IMR-90 (cell line): ENCODE measurements around the gene MAVS. TPM values are rescaled to one million over a fixed set of nuclear protein-coding genes. Genes with fewer than 3 reads are reported as not detected.
A peak's percentile ranks its signal among the peaks of the same experiment; 100 is the strongest.

ENCODE experiments used
- ATAC-seq: fragments of 200-7000 bp; cut with Tn5 transposase; 2 replicates; pipeline ENCODE4 v1.9.1; 2020; ENCODE audit warnings: low read depth, mild to moderate bottlenecking, moderate library complexity
- BruUV-seq: library from RNA; stranded (reverse); fragments of 400-500 nt; replicated peaks from 2 replicates; lab custom pipeline; 2021; lab: Mats Ljungman, UMichigan
- CTCF ChIA-PET: fragments of 300-600 bp; formaldehyde crosslinking; extraction: SDS; loops from one replicate; lab custom pipeline; 2021; ENCODE audit warnings: antibody characterized with exemption; lab: Yijun Ruan, JAX
- POLR2A ChIA-PET: fragments of 300-600 bp; sonication (Branson Sonifier 250); formaldehyde crosslinking; loops from one replicate; lab custom pipeline; 2022; ENCODE audit warnings: antibody characterized with exemption; ENCODE audit not compliant: unreplicated experiment; lab: Charles Lee
- DNase-seq: peaks from one replicate; pipeline ENCODE4 v3.0.0; 2013
- H2AFZ ChIP-seq: replicated peaks from 2 replicates; pipeline ENCODE3; 2013; ENCODE audit warnings: low read length, mild to moderate bottlenecking; ENCODE audit not compliant: poor library complexity
- H2AK5ac ChIP-seq: 2 replicates; pipeline ENCODE4 v1.6.1; 2013; ENCODE audit warnings: low read depth, low read length, inconsistent platforms
- H2AK9ac ChIP-seq: replicated peaks from 2 replicates; pipeline ENCODE3; 2013; ENCODE audit warnings: mild to moderate bottlenecking, low read depth, low read length, moderate library complexity; ENCODE audit not compliant: poor library complexity
- H2BK120ac ChIP-seq: 2 replicates; pipeline ENCODE4 v1.6.1; 2013; ENCODE audit warnings: low read depth, low read length, inconsistent platforms
- H2BK15ac ChIP-seq: 3 replicates; pipeline ENCODE4 v1.6.1; 2013; ENCODE audit warnings: low read depth, low read length, inconsistent platforms
- H2BK20ac ChIP-seq: 2 replicates; pipeline ENCODE4 v1.6.1; 2013; ENCODE audit warnings: low read depth, mild to moderate bottlenecking, inconsistent platforms, low read length, moderate library complexity
- H2BK5ac ChIP-seq: 2 replicates; pipeline ENCODE4 v1.6.1; 2013; ENCODE audit warnings: mild to moderate bottlenecking, low read depth, low read length, inconsistent platforms; ENCODE audit not compliant: poor library complexity, severe bottlenecking
- H3K14ac ChIP-seq: replicated peaks from 2 replicates; pipeline ENCODE4 v1.6.1; 2013; ENCODE audit warnings: low read depth, low read length, inconsistent platforms
- H3K18ac ChIP-seq: 2 replicates; pipeline ENCODE4 v1.6.1; 2013; ENCODE audit warnings: low read depth, low read length, control low read depth
- H3K23ac ChIP-seq: 2 replicates; pipeline ENCODE4 v1.6.1; 2013; ENCODE audit warnings: low read depth, low read length, inconsistent platforms
- H3K27ac ChIP-seq: 2 replicates; pipeline ENCODE4 v1.5.1; 2013; ENCODE audit warnings: mild to moderate bottlenecking, control low read depth, low read length; ENCODE audit not compliant: insufficient read depth
- H3K27me3 ChIP-seq: 2 replicates; pipeline ENCODE4 v1.6.1; 2013; ENCODE audit warnings: low read length; ENCODE audit not compliant: control insufficient read depth, insufficient read depth
- H3K36me3 ChIP-seq: 2 replicates; pipeline ENCODE4 v1.6.1; 2013; ENCODE audit warnings: low read length, mixed read lengths; ENCODE audit not compliant: control insufficient read depth, insufficient read depth
- H3K4ac ChIP-seq: 2 replicates; pipeline ENCODE4 v1.6.1; 2013; ENCODE audit warnings: low read depth, low read length, inconsistent platforms
- H3K4me1 ChIP-seq: 2 replicates; pipeline ENCODE4 v1.6.1; 2013; ENCODE audit warnings: low read length, mixed read lengths; ENCODE audit not compliant: control insufficient read depth, insufficient read depth
- H3K4me2 ChIP-seq: 2 replicates; pipeline ENCODE4 v1.6.1; 2013; ENCODE audit warnings: low read depth, mild to moderate bottlenecking, control low read depth, low read length, moderate library complexity
- H3K4me3 ChIP-seq: 2 replicates; pipeline ENCODE4 v1.5.1; 2013; ENCODE audit warnings: low read depth, mild to moderate bottlenecking, control low read depth, low read length, moderate library complexity; ENCODE audit not compliant: insufficient read depth
- H3K56ac ChIP-seq: 2 replicates; pipeline ENCODE4 v1.6.1; 2013; ENCODE audit warnings: low read length, inconsistent platforms; ENCODE audit not compliant: insufficient read depth; ENCODE audit errors: extremely low read depth
- H3K79me1 ChIP-seq, 2 experiments: 2 replicates each; pipeline ENCODE4 v1.6.1; 2013; ENCODE audit warnings: low read length in 2 of 2, inconsistent platforms in 1 of 2, low read depth in 1 of 2
- H3K9ac ChIP-seq: 2 replicates; pipeline ENCODE4 v1.6.1; 2013; ENCODE audit warnings: low read depth, low read length, control low read depth
- H3K9me1 ChIP-seq: 2 replicates; pipeline ENCODE4 v1.6.1; 2013; ENCODE audit warnings: low read length, inconsistent platforms; ENCODE audit not compliant: insufficient read depth
- H3K9me3 ChIP-seq: 2 replicates; pipeline ENCODE4 v1.6.1; 2013; ENCODE audit warnings: low read length; ENCODE audit not compliant: control insufficient read depth, insufficient read depth
- H4K20me1 ChIP-seq: 2 replicates; pipeline ENCODE4 v1.6.1; 2013; ENCODE audit warnings: low read length, inconsistent platforms; ENCODE audit not compliant: insufficient read depth
- H4K5ac ChIP-seq: 2 replicates; pipeline ENCODE4 v1.6.1; 2013; ENCODE audit warnings: mild to moderate bottlenecking, low read depth, low read length, control low read depth
- H4K8ac ChIP-seq, 2 experiments: 2 replicates each; pipeline ENCODE4 v1.6.1; 2013; ENCODE audit warnings: low read depth in 2 of 2, low read length in 2 of 2, control low read depth in 1 of 2, inconsistent platforms in 1 of 2
- H4K91ac ChIP-seq: 2 replicates; pipeline ENCODE4 v1.6.1; 2013; ENCODE audit warnings: low read depth, low read length, inconsistent platforms; ENCODE audit not compliant: insufficient read depth
- BHLHE40 ChIP-seq: fragments of 150-350 bp; IDR thresholded peaks from 2 replicates; pipeline ENCODE4 v1.6.1; 2016; ENCODE audit warnings: mild to moderate bottlenecking, low read depth, low read length
- CEBPB ChIP-seq: IDR thresholded peaks from 2 replicates; pipeline ENCODE4 v1.6.1; 2012; ENCODE audit warnings: low read depth, low read length, improper control_type of control experiment
- CHD1 ChIP-seq: IDR thresholded peaks from 2 replicates; pipeline ENCODE4 v1.6.1; 2012; ENCODE audit warnings: low read depth, low read length, improper control_type of control experiment
- CTCF ChIP-seq: conservative IDR thresholded peaks from 2 replicates; pipeline ENCODE4 v1.5.1; 2012; ENCODE audit warnings: mild to moderate bottlenecking, low read depth, low read length, improper control_type of control experiment
- ELK1 ChIP-seq: fragments of 150-350 bp; IDR thresholded peaks from 2 replicates; pipeline ENCODE4 v1.6.1; 2016; ENCODE audit warnings: low read depth, mild to moderate bottlenecking, low read length, moderate library complexity, borderline replicate concordance
- FOS ChIP-seq: fragments of 150-350 bp; IDR thresholded peaks from 2 replicates; pipeline ENCODE4 v1.6.1; 2016; ENCODE audit warnings: low read depth, low read length
- MAFK ChIP-seq: IDR thresholded peaks from 2 replicates; pipeline ENCODE4 v1.6.1; 2012; ENCODE audit warnings: low read depth, low read length, improper control_type of control experiment
- MAZ ChIP-seq: IDR thresholded peaks from 2 replicates; pipeline ENCODE4 v1.6.1; 2012; ENCODE audit warnings: low read depth, mild to moderate bottlenecking, low read length, improper control_type of control experiment, moderate library complexity, borderline replicate concordance
- NFE2L2 ChIP-seq: fragments of 150-350 bp; IDR thresholded peaks from 2 replicates; pipeline ENCODE4 v1.6.1; 2016; ENCODE audit warnings: low read depth, mild to moderate bottlenecking, low read length
- RAD21 ChIP-seq: IDR thresholded peaks from 2 replicates; pipeline ENCODE4 v1.6.1; 2012; ENCODE audit warnings: low read length, improper control_type of control experiment
- RCOR1 ChIP-seq: IDR thresholded peaks from 2 replicates; pipeline ENCODE4 v1.6.1; 2012; ENCODE audit warnings: mild to moderate bottlenecking, low read length, improper control_type of control experiment; ENCODE audit not compliant: insufficient replicate concordance
- RFX5 ChIP-seq: IDR thresholded peaks from 2 replicates; pipeline ENCODE4 v1.8.0; 2012; ENCODE audit warnings: low read depth, mild to moderate bottlenecking, low read length, moderate library complexity
- USF2 ChIP-seq: fragments of 150-350 bp; IDR thresholded peaks from 2 replicates; pipeline ENCODE4 v1.6.1; 2017; ENCODE audit warnings: mild to moderate bottlenecking, antibody characterized with exemption, low read length, low read depth
- WGBS, 2 experiments: methylation state at CpG; one replicate each; pipeline versions ENCODE4 v1.1.5 to v1.1.7; 2013; ENCODE audit warnings: missing lambda C conversion rate in 2 of 2; ENCODE audit not compliant: insufficient read length in 1 of 2; ENCODE audit errors: extremely low coverage in 2 of 2; 5-methylcytosine and 5-hydroxymethylcytosine counted together
- dilution Hi-C: fragments of 300-500 bp; cut with HindIII; formaldehyde crosslinking; loops from one replicate; pipeline ENCODE4 v1.14.3; 2018; ENCODE audit warnings: low sequenced_read_pairs; ENCODE audit not compliant: unreplicated experiment
- in situ Hi-C: fragments of 300-500 bp; cut with MboI; formaldehyde crosslinking; loops from 3 replicates; pipeline ENCODE4 v1.14.3; 2019; ENCODE audit warnings: low sequenced_read_pairs, inconsistent platforms, mixed read lengths
- intact Hi-C: fragments of 100-400 bp; cut with micrococcal nuclease; formaldehyde crosslinking; loops from 2 replicates; pipeline ENCODE4 v1.10.0; 2022
- polyA plus RNA-seq, 3 experiments: library from polyadenylated mRNA; depleted of rRNA; stranded (reverse); fragments of >200 nt; gene quantifications; 2 replicates each; pipeline ENCODE4 v1.2.3, GENCODE V29; 2012; ENCODE audit warnings: low replicate concordance in 1 of 3
- total RNA-seq: library from RNA; depleted of rRNA; stranded (reverse); fragments of >200 nt; gene quantifications from 2 replicates; pipeline ENCODE4 v1.2.3, GENCODE V29; 2012

The MAVS gene
- total and polyA plus RNA-seq, 2 of the 4 experiments (the other 2 are of a cell fraction): 10.4 to 15.6 TPM

GRCh38 chr20:3815703-3816315 is 30.8 kb upstream of the MAVS start:
- DNase-seq (no peak), ATAC-seq (no peak)
- peaks cover 18% of the 10 kb centered on the region for H3K4me1 ChIP-seq
- no peak overlapping the region for H3K56ac ChIP-seq
- H3K23ac ChIP-seq: no peak overlapping the region
- H2BK5ac ChIP-seq: no peak overlapping the region
- H3K9me3 ChIP-seq: no peaks in the 10 kb centered on the region
- no peak overlapping the region for H2AFZ ChIP-seq
- intact Hi-C loops: no loop called here
- H3K9me1 ChIP-seq: peaks cover 19% of the 10 kb centered on the region
- H3K79me1 ChIP-seq: peaks cover 1 to 27% of the 10 kb centered on the region in 2 experiments; a peak in 2 of 4 replicates
- no peaks in the 10 kb centered on the region for H3K27me3 ChIP-seq
- peak overlapping the region; percentile 15; the same call in 1 of the 2 replicates for H3K4ac ChIP-seq
- no peak overlapping the region for H2BK15ac ChIP-seq
- dilution Hi-C loops: no loop called here
- no peak for TF ChIP-seq CTCF
- TF ChIP-seq ELK1: no peak
- TF ChIP-seq CHD1: no peak
- no peak for TF ChIP-seq CEBPB
- no peak for TF ChIP-seq NFE2L2
- TF ChIP-seq MAZ: no peak
- TF ChIP-seq FOS: no peak
- TF ChIP-seq USF2: no peak
- no peak for TF ChIP-seq RAD21
- no peak for TF ChIP-seq RFX5
- no peak for TF ChIP-seq MAFK
- no peak for TF ChIP-seq BHLHE40
- no peak for TF ChIP-seq RCOR1
- H3K4me2 ChIP-seq: no peak overlapping the region
- H2BK20ac ChIP-seq: peak overlapping the region; percentile 24; the same call in 1 of the 2 replicates
- no peaks in the 10 kb centered on the region for H3K36me3 ChIP-seq
- CTCF ChIA-PET: interaction anchor here (1.3 kb wide), 1 partner anchor 30 kb away, joined by 4 read pairs; the partner anchor contains the start of gene CENPB
- no peak overlapping the region for H4K91ac ChIP-seq
- H4K5ac ChIP-seq: no peak overlapping the region
- H4K8ac ChIP-seq: no peak overlapping the region
- POLR2A ChIA-PET: no interaction called here
- no peak overlapping the region for H3K14ac ChIP-seq
- H3K18ac ChIP-seq: no peak overlapping the region
- peak overlapping the region; percentile 16; the same call in 1 of the 2 replicates for H2BK120ac ChIP-seq
- 0 out of 2 replicates have a peak overlapping the region, but pooled peaks have one; percentile 28 for H2AK5ac ChIP-seq
- no CpG with 5 or more reads among the region's 9 CpGs for WGBS, 2 experiments
- BruUV-seq: no TSS peak
- no peak overlapping the region for H3K27ac ChIP-seq
- no peak overlapping the region for H2AK9ac ChIP-seq
- in situ Hi-C loops: no loop called here
- no peak overlapping the region for H3K9ac ChIP-seq
- H4K20me1 ChIP-seq: no peaks in the 10 kb centered on the region
- H3K4me3 ChIP-seq: no peak overlapping the region
